Measurements from ENCODE around the gene HOXC9.

Gene HOXC9

DNA sequence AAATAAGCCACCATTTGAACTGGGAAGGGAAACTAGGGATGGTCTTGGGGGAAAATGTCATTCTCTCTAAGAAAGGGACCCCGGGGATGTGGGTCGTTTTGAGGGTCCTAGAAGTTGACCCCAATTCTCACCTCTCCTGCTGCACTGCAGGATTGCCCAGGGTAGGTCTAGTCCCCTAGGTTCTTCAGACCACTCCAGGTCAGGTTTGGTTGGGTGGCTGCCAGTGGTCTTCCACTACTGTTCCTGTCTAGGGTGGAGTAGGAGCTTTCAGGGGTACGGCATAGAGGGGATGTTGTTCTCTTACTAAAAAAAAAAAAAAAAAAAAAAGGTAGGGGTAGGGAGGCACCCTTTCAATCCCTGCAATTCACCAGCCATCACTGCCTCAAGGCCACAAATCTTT, 16.1 kb downstream of the HOXC9 start:
- DNase-seq = no peak

DNA sequence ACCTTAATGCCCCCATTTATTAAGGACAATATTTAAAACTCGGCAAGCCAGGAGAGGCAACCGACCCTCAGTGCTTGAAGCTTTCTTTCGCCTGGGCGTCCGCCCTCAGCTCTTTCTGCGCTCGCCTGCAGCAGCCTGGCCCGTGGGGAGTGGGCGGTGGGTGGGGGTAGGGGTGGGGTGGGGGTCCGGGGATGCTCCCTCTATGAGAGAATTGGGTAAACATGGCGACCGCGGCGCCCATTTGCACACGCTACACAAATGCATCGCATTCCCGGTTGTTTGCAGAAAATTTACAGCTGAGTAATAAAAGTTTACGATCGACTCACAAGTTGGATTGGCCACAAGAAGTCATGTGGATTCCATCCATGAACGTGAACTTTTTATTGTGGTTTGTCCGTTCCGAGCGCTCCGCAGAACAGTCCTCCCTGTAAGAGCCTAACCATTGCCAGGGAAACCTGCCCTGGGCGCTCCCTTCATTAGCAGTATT, 16.6 kb downstream of the HOXC9 start:
- no peak for DNase-seq

DNA sequence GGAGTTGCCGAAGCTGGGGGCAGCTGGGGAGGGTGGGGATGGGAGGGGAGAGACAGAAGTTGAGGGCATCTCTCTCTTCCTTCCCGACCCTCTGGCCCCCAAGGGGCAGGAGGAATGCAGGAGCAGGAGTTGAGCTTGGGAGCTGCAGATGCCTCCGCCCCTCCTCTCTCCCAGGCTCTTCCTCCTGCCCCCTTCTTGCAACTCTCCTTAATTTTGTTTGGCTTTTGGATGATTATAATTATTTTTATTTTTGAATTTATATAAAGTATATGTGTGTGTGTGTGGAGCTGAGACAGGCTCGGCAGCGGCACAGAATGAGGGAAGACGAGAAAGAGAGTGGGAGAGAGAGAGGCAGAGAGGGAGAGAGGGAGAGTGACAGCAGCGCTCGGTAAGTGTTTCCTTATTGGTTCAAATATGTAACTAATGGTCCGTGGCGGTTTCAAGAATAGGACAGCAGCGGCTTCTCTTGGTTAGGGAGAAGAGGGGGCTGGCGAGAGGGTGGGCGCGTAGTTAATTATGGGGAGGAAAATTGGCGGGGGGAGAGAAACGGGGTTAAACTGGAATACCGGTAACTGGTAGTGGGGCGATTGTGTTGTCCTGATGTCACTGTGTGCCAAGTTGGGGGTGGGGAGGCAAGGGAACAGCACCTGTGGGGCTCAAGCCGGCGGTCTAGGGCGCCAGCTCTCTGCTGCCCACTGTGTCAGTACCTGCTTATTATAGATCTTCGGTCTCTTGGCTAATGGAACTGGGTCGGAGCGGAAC, 17.2 kb downstream of the HOXC9 start:
- no peak for DNase-seq

DNA sequence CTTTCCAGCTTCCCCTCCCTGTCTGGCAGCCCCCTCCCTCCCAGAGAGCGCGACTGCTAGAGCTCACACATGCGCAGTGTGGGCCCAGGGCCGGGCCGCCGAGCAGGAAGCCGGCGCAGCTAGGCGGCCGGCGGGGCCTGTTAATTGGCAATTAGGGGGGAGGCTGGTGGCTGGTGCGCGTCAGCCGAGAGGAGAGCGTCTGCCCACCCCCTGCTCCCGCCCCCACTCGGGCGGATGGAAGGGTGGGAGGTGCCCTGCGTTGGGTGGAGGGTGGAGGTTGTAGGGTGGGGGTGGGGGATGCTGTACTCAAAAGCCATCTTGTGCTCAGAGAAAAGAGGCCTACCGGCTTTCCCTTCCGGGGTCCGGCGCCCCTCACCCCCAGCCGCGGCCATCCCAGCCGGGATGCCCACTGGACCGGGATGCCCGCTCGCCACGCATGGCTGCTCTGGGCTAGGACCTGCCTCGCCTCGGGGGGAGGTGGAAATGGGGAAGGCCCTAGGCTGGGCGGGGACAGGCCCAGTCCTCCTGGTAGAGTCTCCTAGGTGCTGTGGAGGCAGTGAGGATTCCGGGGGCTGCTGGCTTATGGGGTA, 18.0 kb downstream of the HOXC9 start:
- DNase-seq = peak; percentile 60

DNA sequence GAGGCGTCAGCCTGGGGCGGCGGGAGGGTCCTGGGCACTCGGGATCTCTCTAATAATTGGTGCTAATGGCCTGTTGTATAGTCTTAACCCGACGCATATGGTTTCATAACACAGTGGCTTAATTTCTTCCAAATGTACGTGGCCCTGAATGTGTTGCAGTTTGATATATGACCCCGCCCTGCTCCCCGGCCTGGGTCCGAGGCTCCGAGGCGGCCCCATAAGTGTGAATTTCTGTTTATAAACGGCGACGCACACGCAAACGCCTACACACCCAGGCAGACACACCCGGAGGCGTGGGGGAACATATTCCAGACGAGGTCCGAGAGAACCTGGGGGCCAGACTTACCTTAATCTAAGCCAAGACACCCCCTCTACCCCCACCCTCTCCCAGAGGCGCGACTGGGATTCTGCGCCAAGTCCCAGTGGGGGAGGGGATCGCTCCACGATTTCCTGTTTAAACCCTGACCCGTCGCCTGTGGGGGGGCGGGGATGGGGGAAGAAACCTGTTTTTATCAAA, 18.6 kb downstream of the HOXC9 start:
- no peak for DNase-seq

DNA sequence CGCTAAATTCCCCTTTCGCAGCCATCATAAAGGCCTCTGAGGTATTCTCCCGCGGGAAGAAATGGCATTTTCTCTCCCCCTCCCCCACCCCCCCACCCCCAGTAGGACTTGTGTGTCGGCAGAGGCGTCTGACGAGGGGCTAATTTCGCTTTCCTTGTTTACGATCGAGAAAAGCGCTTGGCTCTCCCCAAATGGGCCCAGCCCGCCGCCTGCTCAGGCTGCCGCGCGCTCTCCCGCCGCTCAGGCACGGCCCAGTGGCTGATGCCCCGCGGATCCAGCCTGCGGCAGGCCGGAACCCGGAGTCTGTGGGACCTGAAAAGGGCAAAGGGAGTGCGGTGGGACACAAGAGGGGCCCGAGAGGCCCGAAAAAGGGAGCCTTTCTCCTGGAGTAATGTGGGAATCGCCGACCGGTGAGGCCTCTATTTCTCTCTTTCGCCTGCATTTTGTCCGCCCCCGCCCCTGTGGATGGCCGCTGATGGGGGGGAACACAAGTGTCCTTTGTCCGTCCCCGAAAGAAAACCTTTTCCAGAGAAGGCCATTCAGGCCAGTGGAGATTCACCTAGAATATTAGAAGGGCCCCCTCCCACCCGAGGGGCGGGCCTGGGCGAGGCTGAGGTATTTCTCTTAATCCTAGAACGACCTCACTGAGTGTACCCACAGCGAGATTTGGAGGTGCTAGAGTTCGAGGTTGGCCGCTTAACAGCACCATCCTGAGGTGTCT, 19.3 kb downstream of the HOXC9 start:
- DNase-seq = no peak

DNA sequence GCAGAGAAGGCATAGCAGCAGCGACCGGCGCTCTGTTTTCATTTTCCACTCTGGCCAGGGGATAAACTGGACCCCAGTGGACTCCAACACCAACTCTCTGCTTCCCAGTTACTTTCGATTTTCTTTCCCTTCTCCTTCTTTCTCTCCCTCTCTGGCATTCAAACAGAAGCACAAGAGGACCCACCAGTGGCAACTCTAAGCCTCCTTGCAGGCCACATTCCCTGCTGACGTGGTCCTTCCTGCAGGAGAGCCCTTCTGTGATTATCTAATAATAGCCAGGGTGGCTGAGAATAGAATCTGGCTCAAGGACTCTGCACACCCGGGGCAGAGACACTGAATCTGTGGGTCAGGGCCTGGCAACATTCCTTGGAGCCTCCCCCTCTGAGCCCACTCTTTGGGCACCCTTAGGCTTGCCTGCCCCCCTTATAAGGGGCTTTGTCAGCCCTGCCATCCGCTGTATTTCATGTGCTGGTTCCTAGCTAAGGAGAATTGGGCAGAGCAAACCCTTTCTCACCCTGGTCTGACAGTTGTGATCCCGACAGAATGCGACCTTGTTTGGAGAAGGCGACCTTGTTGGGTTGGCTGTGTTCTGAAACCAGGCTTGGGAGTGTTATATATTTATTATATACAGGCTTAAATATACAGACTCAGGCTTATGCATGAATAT, 20.1 kb downstream of the HOXC9 start:
- no peak for DNase-seq

DNA sequence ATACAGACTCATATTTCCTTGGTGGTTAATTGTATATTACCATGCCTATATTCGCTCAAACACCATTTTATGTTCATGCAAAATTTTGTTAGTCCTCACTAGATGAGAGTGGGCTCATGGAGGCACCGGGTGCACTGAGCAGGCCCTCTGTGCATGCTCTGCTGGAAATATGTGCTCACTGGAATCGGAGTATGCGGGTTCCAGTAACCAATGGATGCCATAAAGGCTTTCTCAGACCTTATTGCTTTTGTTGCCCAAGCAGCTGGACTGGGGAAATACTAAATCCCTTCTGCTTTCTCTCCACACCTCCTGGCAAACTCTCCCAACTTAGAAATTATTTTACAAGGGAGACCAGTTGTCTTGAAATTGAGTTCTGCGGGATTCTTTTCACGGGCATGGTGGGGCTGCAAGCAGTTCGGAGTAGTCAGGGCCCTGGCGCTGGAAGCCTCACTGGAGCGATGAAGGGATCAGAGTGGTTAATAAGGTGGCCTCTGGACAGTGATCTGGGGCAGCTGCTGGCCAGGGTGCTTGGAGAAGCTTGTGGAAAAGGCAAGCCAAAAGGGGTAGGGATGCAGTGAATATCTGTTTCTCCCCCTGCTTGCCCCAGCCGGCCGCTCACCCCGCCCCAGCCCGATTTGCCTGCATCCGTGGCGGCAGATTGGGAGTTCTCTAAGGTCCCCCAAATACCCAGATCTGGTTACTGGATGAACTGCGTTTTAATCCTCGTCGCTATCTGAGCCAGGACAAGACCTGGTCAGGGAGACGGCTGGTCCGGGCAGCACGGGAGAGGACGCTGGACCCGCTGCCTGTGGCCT, 20.8 kb downstream of the HOXC9 start:
- no peak for DNase-seq

DNA sequence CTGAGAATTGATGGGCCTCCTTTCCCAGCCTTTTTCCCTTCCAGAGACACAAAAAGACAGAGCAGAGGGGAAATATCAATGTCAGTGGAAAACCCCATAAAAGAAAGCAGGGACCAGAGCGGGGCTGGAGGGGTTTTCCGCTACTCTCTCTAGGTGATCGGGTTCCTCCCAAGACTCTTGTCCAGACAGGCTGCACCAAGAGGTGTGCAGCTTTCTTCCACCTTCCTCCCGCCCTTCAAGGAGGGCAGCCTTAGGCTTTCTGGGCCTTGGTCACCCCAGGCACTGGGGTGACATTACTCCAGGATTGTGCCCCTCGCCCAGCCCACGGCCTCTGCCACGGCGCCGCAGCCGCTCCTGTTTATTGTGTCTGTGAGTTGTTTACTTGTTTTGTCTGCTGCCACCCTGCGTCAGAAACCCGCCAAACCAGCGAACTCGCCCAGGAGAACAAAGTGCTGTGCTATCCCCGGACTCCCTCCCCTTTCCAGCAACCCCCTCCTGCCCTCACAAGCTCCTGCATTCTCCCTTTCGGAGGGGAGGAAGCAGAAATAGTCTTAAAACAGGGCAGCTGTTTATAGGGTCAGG, 21.6 kb downstream of the HOXC9 start:
- no peak for DNase-seq

DNA sequence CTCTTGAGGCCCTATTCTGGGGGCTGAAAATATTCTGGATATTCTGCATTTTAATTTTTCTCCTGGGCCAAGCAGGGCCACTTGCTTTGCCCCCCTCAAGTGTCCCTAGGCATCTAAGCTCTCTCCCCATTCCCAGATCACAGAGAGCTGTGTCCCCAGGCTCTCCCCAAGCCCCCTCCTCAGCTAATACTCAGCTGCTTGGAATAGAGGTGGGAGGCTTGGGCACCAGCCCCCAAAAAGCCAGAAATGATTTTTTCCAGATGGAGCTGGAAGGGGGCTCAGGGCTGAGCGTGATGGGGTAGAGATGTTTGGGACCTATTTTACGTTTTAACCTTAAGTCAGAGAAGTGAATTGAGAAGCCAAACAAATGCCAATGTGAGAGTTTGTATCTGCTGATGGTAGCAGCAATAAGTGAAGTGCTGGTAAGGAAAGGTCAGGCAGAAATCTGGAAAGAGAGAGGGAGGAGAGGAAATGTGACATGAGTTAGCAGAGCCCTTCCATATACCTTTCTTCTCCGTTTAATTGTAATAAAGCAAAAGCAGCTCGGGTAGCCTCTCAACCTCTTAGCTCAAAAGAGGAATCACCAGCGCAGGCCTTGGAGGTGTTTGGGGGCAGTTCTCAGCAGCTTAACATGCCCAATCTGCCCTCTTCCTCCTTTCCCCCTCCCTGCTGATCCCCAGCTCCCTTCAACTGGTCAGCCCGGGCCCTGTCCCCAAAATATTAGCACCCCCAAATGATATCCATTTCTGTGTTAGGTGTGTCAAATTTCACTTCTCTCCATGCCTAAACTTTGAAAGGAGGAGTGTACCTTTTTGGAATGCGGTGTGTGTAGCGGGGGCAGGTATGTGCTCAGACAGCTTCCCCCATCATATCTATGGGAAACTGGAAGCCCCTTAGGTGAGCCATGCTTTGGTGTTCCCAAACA, 23.3 kb downstream of the HOXC9 start:
- no peak for DNase-seq

DNA sequence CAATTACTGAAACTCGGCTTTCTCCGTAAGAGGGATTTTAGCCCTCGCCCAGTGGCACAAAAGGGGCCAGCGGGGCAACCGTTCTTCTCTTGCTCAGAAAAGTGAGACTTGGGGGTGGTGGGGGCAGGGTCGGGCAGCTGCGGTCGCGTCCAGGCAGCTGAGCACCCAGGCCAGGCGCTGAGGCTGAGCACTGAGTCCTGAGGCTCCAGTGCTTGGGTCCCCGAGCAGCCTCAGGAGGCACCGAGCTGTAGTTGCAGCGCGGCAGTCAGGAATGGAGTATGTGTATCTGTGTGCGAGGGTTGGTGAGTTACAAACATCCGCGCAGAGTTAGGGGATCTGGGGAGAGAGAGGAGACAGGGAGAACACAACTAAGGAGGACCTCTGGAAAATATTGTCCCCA, 24.2 kb downstream of the HOXC9 start:
- DNase-seq = no peak

DNA sequence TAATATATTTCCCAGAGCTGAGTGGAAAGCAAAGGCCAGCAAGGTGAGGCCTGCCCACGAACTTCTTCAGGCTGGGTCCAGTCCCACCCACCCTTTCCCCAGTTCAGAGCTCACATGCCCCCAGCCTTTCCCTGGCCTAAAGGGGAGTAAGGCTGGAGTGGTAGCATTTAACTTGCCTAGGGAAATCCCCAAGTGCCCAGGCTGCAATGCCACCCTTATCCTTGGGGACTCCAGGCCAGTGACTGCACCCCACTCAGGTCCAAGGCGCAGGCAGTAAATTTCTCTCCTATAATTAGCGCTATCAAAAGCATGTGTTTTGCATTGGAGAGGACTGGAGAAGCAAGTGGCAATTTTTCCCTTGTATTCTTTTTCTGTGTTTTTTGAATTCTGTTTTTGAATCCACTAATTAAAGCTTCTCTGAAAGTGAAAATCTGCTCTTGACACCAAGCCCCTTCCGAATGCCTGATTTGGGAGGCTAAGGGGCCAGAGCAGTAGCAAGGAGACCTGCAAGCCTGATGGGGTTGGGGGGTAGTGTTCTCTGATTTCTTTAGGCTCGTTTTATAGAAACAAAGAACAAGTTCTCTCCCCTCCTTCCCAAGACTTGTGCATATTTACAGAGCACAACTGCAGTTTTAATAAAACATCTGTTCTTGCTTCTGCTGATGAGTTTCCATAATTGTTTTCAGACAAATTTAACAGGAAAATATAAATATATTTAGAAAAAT, 24.8 kb downstream of the HOXC9 start:
- DNase-seq = no peak

DNA sequence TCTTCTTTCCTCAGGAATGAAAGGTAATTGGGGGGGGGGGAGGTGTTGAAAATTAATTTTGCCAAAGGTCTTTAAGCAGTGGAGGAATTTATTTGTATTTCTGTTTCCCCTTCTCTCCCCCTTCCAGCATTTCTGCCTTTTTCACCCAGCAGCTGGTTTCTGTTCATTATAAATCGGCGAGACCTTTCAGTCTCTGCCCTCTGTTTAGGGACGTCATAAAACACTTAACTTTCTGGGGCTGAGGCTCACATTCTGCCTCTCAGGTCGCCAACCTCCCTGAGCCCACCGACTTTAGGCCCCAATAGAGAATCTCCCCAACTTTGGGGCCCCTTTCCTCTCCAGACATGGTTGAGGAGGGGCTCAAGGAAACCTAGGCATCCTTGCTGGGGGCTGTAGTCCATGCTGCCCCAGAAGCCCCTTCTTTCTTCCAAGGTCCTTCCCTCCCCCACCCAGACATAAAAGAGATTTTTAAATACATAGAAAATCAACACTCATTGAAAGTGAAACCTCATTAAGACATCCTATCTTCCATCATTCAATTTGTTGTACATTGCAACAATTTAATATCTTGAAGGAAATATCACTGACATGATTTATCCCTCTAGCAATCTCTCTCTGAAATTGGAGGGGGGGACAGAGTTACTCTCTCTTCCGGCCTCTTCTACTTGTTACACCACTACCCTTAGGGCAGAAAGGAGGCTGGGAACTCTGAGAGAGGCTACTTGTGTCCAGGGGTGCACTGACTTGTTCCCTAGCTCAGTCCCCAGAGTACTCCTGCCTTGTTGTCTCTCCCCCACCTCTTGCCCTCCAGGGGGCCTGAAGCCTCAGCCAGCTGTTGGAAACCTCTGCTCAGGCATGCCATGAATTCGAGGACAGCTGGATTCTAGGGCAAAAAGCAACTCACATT, 25.8 kb downstream of the HOXC9 start:
- DNase-seq = no peak

DNA sequence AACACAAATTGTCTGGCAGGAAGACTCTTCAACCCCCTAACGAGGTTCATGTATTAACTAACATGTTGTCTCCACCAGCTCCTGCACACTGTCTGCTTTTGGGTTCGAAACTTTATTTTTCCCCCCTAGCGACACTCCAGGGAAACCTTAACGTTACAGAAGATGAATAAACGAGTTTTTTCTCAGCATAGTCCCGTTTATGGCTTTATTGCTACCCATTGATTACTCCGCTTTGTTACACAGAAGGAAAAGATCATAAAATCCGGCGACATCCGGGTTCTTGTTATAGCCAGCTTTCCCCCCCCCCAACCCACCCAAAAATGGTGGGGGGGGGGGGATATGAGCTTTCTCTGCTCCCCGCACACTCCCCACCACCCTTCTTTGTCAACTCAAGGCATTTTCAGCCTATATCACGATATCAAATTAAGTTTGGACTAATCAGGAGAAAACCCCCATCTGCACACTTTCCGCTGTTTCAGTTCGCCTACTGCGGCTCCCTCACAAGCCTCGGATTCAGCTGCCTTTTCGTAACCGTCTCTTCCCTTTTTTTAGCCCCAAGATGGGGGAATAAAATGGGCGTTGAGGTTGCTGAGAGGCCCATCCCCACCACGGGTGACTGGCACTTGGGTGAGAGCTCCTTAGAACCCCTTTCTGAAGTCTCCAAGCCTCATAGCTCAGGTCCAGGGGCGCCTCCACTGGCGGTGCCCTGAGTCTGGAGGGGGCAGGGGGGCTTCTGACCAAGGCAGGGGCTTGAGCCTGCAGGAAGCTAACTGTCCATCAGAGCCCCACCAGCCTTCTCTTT, 26.9 kb downstream of the HOXC9 start:
- no peak for DNase-seq

DNA sequence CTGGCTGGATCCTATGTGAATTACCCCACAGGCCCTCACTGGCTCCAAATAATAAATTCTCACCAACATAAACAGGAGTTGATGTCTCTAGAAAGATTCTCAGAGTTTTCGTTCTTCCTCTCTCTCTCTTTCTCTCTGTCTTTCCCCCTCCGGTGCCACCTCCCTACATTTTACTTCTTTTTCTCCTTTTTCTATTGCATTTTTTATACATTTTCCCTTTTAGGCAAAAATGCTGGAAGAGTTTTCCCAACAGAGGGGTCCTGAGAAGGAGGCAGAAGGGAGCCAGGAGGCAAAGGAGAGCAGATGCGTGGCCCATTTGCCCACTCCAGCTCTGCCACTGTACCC, 27.5 kb downstream of the HOXC9 start:
- DNase-seq = no peak

DNA sequence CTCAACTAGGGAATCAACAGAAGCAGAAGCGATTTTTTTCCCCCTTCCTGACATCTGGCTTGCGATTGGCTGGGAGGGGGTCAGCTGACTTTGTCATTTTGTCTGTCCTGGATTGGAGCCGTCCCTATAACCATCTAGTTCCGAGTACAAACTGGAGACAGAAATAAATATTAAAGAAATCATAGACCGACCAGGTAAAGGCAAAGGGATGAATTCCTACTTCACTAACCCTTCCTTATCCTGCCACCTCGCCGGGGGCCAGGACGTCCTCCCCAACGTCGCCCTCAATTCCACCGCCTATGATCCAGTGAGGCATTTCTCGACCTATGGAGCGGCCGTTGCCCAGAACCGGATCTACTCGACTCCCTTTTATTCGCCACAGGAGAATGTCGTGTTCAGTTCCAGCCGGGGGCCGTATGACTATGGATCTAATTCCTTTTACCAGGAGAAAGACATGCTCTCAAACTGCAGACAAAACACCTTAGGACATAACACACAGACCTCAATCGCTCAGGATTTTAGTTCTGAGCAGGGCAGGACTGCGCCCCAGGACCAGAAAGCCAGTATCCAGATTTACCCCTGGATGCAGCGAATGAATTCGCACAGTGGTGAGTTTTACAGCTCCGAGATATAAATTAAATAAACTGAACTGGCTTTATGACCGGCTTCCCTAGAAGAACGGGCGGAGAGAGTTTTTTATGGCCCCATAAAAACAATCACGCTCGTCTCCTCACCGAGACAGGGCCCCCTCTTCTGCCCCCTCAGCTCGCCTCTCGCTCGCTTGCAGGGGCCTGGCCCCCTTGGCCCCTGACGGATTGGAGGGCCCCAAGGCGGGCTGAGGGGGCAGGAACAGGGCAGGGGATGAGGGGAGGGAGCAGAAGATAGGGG, 28.6 kb downstream of the HOXC9 start, which contains the start of gene HOXC6:
Gene HOXC6, plus strand, starts transcription at position 127 of the 888 bp plus-strand sequence. Its CDS starts 82 bp downstream, at position 209.
- no peak for DNase-seq
